HG03066 (cell line): Measurements from ENCODE around the gene METTL5.

Experiments
- ATAC-seq: cut with Tn5 transposase; IDR thresholded peaks from one replicate; pipeline ENCODE4 v1.9.1; 2021; ENCODE audit warnings: low read depth; ENCODE audit not compliant: unreplicated experiment

METTL5 gene

GRCh38 chr2:169795181-169795580, 29.5 kb downstream of the METTL5 start:
- ATAC-seq, result no peak

- ATAC-seq, result no peak
Measured at GRCh38 chr2:169790581-169790980, 34.1 kb downstream of the METTL5 start.

DNA sequence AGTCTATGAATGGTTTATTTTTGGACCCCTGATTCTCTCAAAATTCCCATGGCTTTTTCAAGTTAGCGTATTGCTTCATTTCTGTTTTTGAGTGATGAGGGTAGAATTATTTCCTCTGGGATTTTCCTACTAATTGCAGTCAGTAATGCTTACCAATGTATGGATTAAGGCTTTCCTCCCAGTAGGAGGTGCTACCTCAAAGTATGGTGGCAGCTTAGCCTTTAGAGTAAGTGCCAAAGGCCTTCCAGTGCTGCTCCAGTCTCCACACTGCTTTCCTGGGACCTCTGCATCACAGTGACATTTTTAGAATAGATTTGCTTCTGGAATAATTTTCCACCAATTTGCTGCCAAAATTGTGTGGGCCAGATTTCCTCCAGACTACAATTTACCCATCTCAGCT, 42.2 kb downstream of the METTL5 start:
- ATAC-seq, result no peak

DNA sequence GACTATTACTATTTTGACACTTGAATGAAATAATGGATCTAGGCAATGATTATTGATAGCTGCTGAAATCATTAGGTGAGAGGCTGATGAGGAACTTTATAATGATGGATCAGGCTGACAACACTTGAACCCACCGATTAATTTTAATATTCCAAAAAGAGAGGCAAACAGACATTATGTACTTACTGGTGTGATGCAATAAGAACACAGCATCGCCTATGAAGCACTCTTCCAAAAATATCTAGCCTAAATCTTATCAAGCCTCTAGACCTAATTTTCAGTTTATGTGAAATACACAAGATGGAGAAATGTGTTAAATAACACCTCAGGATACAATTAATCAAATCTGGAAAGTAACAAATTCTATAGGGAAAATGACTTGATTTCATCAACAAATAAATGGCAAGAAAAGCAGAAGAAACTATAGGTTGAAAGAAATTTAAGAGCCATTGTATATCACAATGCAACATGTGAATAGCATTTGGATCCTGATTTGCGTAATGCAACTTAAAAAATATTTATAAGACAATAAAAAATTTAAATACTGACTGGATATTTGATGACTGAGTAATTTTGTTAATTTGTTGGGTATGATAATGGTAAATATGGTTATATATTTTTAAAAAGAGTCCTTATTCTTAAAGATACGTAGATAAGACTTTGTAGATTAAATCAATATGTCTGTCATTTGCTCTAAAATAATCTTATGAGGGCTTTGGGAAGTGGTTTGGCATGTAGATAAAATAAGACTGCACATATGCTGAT, 43.3 kb downstream of the METTL5 start:
- no peak for ATAC-seq

DNA sequence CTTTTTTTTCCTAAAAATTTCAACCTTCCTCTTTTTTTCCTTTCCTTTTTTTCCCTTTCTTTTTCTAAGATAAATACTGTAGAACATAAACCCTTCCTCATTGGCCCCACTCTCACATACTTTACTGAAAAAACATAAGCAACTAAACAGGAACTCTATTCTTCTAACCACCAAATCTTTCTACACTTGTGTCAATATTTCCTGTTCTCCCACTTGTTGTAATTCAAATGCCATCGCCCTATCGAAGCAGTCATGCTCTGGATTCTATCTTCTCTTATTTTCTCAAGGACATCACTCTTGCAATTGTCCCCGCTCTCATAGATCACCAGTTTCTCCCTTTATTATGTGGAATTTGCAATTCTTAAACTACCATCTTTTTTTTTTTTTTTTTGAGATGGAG, 46.3 kb downstream of the METTL5 start:
- ATAC-seq, result no peak

DNA sequence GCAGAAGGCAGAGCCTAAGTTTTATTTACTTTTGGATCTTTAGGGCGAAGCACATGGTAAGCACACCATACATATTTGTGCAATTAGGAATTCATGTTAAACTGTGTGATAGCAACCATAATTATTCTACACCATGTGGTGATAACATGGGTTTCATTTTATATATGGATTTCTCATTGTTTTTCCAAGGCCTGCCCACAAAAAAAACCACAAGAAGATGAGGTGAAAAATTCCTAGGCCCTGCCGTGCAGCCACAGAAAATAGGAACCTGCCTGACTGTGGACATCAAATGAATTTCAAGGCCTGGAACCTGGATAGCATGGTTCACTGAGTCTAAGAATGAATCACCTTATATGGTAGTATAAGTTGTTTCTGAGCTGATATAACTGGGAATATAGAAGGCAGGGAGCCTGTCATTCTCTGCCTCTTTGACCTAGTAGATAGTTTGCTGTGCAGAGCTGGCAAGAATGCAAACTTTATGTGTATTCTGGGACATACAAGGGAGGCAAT, 48.4 kb downstream of the METTL5 start:
- ATAC-seq, result no peak

GRCh38 chr2:169775765-169776164, 48.9 kb downstream of the METTL5 start:
- no peak for ATAC-seq

- no peak for ATAC-seq
Measured at GRCh38 chr2:169775354-169775753, 49.4 kb downstream of the METTL5 start.

GRCh38 chr2:169772651-169773050, 52.1 kb downstream of the METTL5 start:
- ATAC-seq, result no peak

DNA sequence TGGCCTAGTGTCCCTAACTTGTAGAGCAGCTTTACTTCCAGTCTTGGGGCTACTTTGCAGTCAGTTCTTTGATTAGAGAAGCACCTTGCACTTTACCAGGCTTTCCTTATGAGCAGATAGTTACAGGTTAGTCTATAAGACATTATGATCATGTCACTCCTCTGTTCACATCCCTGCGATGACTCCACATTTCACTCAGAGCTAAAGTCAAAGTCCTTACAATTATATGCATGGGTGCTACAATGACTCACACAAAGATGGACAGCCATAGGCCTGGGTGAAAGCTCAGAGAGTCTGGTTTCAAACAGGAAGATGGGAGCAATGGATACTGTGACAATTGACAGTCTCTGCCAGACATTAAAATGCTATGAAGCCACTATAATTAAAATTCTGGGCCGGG, 53.1 kb downstream of the METTL5 start:
- no peak for ATAC-seq

DNA sequence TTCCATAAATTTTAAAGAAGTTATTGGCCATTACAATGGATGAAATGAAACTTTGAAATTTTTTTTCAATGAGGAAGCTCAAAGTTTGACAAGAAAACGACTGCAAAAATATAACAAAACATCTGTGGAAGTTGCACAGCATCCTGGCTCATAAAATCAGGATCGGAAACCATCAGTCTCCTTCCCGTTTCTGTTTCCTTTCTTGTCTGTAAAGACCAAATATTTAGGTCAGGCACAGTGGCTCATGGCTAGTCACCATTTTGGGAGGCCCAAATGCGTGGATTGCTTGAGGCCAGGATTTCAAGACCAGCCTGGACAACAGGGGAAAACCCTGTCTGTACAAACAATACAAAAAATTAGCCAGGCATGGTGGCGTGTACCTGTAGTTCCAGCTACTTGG, 53.7 kb downstream of the METTL5 start:
- ATAC-seq, result no peak

- no peak for ATAC-seq
Measured at GRCh38 chr2:169768262-169768995, 56.3 kb downstream of the METTL5 start.

- ATAC-seq, result no peak
Measured at GRCh38 chr2:169767243-169767888, 57.3 kb downstream of the METTL5 start.

- no peak for ATAC-seq
Measured at GRCh38 chr2:169765523-169765922, 59.2 kb downstream of the METTL5 start.

DNA sequence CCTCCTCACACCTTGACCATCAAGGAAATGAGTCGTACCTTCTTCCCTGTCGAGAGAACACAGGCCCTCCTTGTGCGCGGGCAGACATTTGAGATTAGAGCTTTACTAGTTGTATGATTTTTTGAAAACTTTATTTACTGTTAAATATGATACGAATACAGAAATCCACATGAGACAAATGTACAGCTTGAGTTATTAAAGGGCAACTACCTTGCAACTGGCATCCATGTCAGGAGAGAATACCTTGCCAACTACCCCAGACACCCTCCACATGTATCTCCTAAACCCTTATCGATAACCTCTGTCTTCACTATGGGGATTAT, 62.8 kb downstream of the METTL5 start:
- ATAC-seq, result no peak
